CD4-positive, alpha-beta T cell treated with Interleukin-6 at 100 ng/mL for 8 hours (primary cell): ENCODE results near the gene TMPRSS13.
"Not testable (repeated sequence)": the region's sequence is repeated elsewhere in the genome, so short reads cannot be mapped to it uniquely, and the experiment has no call there.

Source experiments
- DNase-seq: peaks from one replicate; pipeline ENCODE4 v3.0.0-alpha.2; 2020; ENCODE audit warnings: mixed read lengths, low spot score

The TMPRSS13 gene

GRCh38 chr11:117871784-117872183, 57.4 kb downstream of the TMPRSS13 start:
- no peak for DNase-seq

GRCh38 chr11:117871160-117871559, 58.0 kb downstream of the TMPRSS13 start:
- no peak for DNase-seq

- no peak for DNase-seq
These were observed 58.9 kb downstream of the TMPRSS13 start for GRCh38 chr11:117870103-117870952.

- DNase-seq: no peak
These were observed 59.6 kb downstream of the TMPRSS13 start for GRCh38 chr11:117869604-117870003.

GRCh38 chr11:117868815-117869561, 60.2 kb downstream of the TMPRSS13 start:
- DNase-seq: no peak

GRCh38 chr11:117868088-117868487, 61.1 kb downstream of the TMPRSS13 start:
- DNase-seq: no peak

GRCh38 chr11:117866526-117866925, 62.7 kb downstream of the TMPRSS13 start:
- DNase-seq: no peak

- not testable (repeated sequence) for DNase-seq
These were observed 63.7 kb downstream of the TMPRSS13 start for GRCh38 chr11:117865546-117865945.

GRCh38 chr11:117863383-117863782, 65.8 kb downstream of the TMPRSS13 start:
- no peak for DNase-seq

- no peak for DNase-seq
These were observed 66.4 kb downstream of the TMPRSS13 start for GRCh38 chr11:117862753-117863152.

- no peak for DNase-seq
These were observed 67.0 kb downstream of the TMPRSS13 start for GRCh38 chr11:117862019-117862725.

- no peak for DNase-seq
These were observed 67.8 kb downstream of the TMPRSS13 start for GRCh38 chr11:117861151-117862018.

GRCh38 chr11:117860139-117860538, 69.1 kb downstream of the TMPRSS13 start:
- DNase-seq: no peak

- no peak for DNase-seq
These were observed 69.6 kb downstream of the TMPRSS13 start for GRCh38 chr11:117859488-117860112.

GRCh38 chr11:117859061-117859460, 70.1 kb downstream of the TMPRSS13 start:
- DNase-seq: no peak

GRCh38 chr11:117857734-117858414, 71.3 kb downstream of the TMPRSS13 start:
- DNase-seq: no peak

- no peak for DNase-seq
These were observed 73.1 kb downstream of the TMPRSS13 start for GRCh38 chr11:117855912-117856651.

- no peak for DNase-seq
These were observed 73.9 kb downstream of the TMPRSS13 start for GRCh38 chr11:117855186-117855845.

- no peak for DNase-seq
These were observed 76.9 kb downstream of the TMPRSS13 start for GRCh38 chr11:117852309-117852708.
